Stimulated activated CD4-positive, alpha-beta T cell treated with anti-CD3 and anti-CD28 coated beads, Interleukin-1b, Interleukin-23, amount 100 ng/mL, for 4 hours (primary cell): ENCODE data around the gene THSD7B.
"Not testable (repeated sequence)": the region's sequence is repeated elsewhere in the genome, so short reads cannot be mapped to it uniquely, and the experiment has no call there.

Source experiments
- DNase-seq, 2 donors: peaks; one replicate each; pipeline ENCODE4 v3.0.0-alpha.2; 2020; ENCODE audit warnings: low read depth in 2 of 2

The THSD7B gene

GRCh38 chr2:137049518-137049917 lies 284.2 kb downstream of the THSD7B start:
- DNase-seq = no peak

DNA sequence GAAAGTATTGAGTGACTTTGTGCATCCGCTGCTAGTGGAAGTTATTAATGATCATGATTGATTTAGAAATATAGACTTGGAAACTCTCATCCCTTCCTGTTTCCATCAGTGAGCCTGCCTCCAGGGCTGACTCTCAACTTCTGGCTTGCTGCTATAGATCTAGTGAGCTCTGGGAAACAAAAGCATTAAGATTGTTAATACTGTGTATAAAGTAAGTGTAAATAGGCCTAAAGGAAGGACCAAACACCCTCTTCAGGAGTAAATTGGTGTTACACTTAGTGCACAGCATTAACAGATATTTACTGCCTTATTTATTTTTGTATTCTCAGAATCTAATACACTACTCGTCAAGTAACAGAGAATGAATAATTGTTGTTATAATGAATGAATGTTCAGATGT lies 285.6 kb downstream of the THSD7B start:
- DNase-seq = no peak

GRCh38 chr2:137051778-137052398 lies 286.5 kb downstream of the THSD7B start:
- DNase-seq = no peak

GRCh38 chr2:137056704-137057103 lies 291.4 kb downstream of the THSD7B start:
- no peak for DNase-seq

DNA sequence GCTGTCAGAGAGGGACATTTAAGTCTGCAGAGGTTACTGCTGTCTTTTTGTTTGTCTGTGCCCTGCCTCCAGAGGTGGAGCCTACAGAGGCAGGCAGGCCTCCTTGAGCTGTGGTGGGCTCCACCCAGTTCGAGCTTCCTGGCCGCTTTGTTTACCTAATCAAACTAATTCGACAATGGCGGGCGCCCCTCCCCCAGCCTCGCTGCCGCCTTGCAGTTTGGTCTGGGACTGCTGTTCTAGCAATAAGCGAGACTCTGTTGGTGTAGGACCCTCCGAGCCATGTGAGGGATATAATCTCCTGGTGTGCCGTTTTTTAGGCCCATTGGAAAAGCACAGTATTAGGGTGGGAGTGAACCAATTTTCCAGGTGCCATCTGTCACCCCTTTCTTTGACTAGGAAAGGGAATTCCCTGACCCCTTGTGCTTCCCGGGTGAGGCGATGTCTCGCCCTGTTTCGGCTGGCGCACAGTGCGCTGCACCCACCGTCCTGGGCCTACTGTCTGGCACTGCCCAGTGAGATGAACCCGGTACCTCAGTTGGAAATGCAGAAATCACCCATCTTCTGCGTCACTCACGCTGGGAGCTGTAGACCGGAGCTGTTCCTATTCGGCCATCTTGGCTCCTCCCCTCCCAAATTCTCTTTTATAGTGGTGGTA lies 310.9 kb downstream of the THSD7B start:
- not testable (repeated sequence) for DNase-seq

GRCh38 chr2:137091704-137092103 lies 326.4 kb downstream of the THSD7B start:
- no peak for DNase-seq

DNA sequence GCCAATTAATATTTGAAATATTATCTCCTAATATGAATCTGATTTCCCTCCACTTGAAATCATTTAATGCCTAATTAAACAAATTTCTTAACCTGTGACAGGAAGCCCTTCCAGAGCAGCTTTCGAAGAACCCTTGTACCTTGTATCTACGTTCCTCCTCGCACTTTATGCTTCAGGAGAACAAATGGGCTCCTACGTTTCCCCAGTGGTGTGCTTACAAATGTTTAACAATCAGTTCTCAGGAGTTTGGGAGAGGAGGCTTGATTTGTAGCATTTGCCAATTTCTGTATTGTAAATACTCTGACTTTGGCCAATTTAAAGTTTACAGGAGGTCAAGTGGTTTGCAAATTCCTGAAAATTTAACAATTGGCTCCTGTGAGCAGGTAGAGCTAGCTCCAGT lies 327.8 kb downstream of the THSD7B start:
- DNase-seq = no peak

DNA sequence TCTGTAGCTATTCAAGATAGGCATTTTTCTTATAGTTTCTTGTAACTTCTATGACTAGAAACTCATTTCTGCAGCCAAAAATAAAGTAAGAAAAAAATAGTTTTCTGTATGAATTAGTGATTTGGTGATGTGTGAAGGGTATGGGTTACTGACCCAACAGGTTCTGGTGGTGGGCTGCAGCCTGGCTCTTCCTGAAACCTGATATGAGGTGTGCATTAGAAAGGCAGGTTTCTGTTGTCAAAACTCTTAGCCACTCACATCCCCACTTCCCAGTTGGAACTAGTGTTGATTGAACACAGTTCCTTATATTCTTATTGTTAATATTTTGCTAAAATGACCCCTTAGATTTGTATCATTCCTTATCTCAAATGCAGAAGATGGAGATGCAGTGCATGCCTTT lies 330.8 kb downstream of the THSD7B start:
- no peak for DNase-seq

DNA sequence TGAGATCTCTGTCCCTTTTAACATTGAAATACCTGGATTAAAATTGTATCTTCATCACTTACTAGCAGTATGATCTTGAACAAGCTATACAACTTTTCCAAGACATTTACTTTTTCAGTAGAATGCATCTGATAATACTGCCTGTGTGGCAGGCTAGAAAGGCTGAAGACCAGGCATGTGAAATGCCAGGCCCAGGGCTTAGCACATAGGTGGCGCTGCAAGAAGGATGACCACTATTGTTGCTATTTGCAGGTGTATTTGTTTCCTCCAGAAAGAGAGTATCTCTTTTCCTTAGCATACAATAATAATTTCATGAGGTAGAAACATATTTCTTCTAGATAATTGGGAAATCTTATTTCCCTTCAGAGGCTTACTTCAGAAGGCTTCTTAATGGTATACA lies 331.3 kb downstream of the THSD7B start:
- no peak for DNase-seq

- DNase-seq = not testable (repeated sequence)
These were observed 336.5 kb downstream of the THSD7B start for GRCh38 chr2:137101814-137102213.

- DNase-seq = no peak
These were observed 342.6 kb downstream of the THSD7B start for GRCh38 chr2:137107904-137108303.

DNA sequence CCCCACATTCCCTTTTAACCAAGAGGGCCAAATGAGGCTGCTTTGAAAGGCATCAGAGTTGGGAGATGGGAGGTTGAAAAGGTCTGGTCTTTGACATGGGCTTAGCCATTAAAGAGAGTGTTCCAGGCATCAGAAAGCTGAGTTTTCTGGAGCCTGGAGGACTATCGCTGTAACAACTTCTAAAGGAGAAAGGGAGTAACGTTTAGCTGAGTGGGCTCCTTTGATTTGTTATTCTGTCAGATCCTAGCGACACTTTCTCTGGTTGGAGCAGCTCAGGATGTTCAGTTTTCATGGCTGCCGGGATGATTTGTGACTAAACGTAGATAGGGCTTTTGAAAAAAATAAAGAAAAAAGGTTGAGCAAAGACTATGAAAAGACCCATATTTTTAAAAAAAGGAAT lies 346.6 kb downstream of the THSD7B start:
- DNase-seq = no peak

DNA sequence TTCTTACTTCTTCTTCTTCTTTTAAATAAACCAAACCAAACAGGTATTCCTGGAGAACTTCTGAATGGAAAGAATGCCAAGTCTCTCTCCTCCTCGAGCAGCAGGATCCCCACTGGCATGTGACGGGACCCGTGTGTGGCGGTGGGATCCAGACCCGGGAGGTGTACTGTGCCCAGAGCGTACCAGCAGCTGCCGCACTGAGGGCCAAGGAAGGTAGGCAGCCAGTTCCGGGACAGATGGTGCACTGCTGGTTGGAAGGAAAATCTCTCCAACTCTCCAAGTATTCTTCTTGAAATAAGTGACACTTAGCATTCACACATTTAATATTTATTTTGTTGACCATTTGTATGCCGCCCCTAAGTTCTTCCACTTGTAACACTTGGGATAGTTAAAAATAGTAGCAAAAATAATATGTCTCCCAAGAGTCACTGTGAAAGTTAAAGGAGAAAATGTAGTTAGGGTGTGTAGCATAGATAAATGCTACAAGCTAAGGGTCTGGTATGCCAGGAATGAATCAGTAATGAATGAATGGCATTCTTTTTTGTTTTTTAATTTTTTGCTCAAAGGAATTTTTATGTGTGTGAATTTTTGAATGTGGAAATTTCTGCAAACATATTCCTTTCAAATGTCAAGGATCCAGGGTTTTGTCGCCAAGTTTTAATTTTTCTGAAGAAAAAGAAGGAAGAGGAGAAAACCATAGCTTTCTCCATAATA lies 349.9 kb downstream of the THSD7B start:
- DNase-seq = no peak

- no peak for DNase-seq
These were observed 350.4 kb downstream of the THSD7B start for GRCh38 chr2:137115795-137116089.

GRCh38 chr2:137117385-137117784 lies 352.0 kb downstream of the THSD7B start:
- DNase-seq = no peak

DNA sequence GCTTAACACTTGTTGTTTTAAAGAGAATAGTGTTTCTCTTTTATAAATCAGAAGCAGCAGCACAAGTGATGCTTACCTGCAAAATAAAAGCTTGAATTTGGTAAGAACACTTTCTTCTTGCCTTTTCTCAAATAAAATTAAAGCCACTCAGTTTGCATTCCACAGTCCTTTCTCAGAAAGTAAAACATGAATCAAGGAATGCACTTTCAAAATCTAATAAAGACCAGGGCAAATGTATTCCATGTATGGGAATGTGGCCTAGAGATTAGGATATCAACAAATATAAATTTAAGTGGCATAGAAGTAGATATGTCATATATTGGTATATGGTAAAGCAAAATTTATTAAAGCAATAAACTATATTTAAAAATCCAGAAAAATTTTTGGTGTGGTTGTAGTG lies 352.8 kb downstream of the THSD7B start:
- no peak for DNase-seq

- no peak for DNase-seq
These were observed 357.9 kb downstream of the THSD7B start for GRCh38 chr2:137123226-137123625.

DNA sequence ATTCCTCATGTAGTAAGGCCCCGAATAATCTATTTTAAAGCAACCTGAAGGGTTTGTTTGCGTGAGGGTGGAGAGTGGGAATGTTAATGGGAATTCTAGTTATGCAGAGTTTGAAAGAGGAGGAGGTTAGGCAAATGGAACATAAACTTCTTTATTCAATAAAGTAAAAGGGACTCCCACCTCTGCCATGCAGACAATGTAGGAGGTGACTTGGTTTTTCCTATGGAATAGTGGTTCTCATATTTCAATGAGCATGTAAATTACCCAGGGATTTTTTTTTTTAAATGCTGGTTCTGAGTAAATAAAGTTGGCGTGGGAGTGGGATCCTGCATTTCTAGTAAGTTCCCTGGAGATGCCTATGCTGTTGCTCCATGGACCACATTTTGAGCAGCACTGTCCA lies 367.9 kb downstream of the THSD7B start:
- DNase-seq = no peak

DNA sequence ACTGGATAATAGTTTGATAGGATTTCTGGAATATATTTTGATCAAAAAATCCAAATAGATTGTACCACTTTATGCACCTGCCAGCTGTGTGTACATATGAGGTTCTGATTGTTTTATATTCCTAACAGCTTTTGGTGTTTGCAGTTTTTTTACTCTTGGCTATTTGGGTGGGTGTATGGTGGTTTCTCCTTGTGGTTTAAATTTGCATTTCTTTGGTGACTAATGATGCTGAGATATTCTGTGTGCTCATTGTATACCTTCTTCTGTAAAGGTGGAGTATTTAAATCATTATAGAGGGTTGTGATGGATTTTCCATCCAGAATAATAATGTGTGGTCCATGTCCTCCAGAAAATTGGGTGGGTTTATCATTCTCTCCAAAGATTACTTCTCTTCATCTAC lies 372.9 kb downstream of the THSD7B start:
- DNase-seq = no peak

DNA sequence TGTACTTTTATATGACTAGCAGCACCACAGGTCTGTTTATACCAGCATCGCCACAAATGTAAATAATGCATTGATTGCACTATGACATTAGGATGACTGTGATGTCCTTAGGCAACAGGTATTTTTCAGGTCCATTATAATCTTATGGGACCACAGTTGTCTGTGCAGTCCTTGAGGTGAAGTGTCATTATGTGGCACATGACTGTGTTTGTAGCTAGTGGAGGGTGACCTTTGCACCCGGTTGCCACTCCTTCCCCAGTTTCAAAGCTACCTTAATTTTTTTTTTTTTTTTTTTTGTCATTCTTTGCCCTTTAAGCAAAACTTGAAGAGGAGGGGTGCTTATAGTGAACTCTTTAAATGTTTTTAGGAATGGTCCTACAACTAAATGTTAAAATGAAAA lies 386.4 kb downstream of the THSD7B start:
- no peak for DNase-seq

GRCh38 chr2:137154946-137155345 lies 389.6 kb downstream of the THSD7B start:
- no peak for DNase-seq

DNA sequence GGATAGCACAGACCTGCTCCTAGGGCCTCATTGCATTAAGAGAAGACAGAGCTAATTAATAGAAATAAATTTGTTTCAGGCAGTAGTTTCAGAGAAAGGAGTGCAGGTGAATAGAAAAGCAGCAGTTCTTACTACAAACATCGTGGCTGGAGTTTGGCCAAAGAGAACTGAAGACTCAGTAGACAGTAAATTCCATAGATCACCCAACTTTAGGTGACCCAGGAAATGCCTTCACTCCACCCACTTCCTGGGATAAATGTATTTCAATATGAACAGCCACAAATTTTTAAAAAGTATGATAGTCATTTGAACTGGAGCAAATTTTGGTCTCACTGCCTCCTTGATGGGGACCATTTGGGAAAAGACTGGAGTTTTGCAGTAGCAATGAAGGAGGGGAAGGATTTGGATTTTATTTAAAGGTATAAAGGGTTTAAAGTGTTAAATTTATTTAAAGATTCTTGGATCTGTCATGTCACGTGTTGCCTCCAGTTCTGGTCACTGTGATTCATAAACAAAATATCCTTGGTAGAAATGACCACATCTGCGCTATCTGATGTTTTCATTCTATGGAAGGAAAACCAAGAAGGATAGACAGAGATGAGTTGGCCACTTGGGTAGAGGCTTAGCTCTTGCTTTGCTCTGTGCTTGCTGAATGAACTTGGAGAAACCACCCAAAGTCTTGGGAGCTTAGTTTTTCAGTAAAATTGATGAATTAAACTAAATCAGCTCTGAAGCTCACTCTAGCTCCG lies 390.2 kb downstream of the THSD7B start:
- DNase-seq = no peak
